Measurements from ENCODE around the gene FAM20B.
"Not testable (repeated sequence)": the region's sequence is repeated elsewhere in the genome, so short reads cannot be mapped to it uniquely, and the experiment has no call there.

Gene FAM20B, protein sequence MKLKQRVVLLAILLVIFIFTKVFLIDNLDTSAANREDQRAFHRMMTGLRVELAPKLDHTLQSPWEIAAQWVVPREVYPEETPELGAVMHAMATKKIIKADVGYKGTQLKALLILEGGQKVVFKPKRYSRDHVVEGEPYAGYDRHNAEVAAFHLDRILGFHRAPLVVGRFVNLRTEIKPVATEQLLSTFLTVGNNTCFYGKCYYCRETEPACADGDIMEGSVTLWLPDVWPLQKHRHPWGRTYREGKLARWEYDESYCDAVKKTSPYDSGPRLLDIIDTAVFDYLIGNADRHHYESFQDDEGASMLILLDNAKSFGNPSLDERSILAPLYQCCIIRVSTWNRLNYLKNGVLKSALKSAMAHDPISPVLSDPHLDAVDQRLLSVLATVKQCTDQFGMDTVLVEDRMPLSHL

DNA sequence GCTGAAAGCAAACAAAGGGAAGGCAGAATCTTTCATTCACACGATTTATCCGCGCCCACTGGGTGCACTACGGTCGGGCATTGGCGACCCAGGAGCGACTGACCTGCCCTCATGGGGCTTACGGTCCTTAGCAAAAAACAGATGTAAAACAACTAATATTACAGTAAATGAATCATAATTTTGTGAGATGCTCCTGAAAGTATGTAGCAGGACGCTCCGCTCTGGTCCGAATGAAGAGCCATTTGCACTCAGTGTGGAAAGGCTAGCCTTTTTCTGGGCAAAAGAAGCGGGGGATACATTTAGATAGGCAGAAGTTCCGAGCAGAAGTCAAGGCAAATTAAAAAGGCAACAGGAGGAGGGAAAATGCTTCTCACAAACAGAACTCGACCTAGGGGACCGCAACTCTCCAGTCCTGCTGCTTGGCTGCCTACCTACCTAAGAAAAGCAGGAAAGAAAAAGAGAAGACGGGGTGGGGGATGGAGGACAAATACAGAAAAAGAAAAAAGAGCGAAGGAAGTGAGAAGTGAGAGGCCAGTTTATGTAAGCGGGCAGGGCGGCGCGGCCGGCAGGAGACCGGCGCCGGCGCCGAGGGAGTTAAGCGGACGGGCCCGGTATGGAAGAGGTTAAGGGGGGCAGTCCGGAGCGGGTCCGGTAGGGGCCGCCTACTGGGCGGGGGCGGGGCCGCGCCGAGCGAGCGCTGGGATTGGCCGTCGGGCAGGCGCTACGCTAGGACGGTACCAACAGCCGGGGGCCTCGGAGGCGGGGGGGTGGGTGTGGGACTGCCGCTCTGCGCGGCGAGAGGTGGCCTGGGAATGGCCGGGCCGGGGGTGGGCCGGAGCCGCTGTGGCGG, at the start of gene FAM20B:
Gene FAM20B (plus strand): TSS at position 770 of the 850 bp plus-strand sequence. CDS start 17,954 bp downstream, outside the sequence.
- TF ChIP-seq, protein P1, sequence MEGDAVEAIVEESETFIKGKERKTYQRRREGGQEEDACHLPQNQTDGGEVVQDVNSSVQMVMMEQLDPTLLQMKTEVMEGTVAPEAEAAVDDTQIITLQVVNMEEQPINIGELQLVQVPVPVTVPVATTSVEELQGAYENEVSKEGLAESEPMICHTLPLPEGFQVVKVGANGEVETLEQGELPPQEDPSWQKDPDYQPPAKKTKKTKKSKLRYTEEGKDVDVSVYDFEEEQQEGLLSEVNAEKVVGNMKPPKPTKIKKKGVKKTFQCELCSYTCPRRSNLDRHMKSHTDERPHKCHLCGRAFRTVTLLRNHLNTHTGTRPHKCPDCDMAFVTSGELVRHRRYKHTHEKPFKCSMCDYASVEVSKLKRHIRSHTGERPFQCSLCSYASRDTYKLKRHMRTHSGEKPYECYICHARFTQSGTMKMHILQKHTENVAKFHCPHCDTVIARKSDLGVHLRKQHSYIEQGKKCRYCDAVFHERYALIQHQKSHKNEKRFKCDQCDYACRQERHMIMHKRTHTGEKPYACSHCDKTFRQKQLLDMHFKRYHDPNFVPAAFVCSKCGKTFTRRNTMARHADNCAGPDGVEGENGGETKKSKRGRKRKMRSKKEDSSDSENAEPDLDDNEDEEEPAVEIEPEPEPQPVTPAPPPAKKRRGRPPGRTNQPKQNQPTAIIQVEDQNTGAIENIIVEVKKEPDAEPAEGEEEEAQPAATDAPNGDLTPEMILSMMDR (IDR thresholded peaks at IDR 0.05; ENCODE audit: low read depth, low read length, missing control alignments), result no peak

DNA sequence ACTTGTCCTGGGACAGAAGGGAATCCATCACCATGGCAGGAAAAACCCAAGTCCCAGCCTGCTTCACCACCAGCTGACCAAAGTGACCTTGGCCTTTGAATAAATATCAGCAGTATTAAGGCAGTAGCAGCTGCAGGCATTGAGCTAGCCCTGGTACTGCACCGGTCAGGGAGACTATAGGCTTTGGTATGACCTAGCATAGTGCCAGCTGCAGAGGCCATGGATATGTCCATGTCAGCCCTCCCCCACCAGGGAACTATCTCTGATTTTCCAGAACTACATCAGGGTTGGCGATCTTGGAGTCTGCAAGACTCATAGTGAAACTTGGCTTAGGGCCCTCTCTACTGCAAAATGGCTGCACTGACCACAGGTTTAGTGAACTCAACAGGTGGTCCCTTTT, 49.2 kb upstream of the FAM20B start:
- no peak for DNase-seq (ENCODE audit: low read depth)
- TF ChIP-seq, protein P1 (IDR thresholded peaks at IDR 0.05; ENCODE audit: low read depth, low read length, missing control alignments), result no peak
- H3K4me3 ChIP-seq (ENCODE audit: low read depth, low read length), result no peak overlapping the region

More for the DNA sequence above, at the start of gene FAM20B:
- H3K4me3 ChIP-seq (ENCODE audit: low read depth, low read length), result peak within 1 kb of the TSS; percentile 96
- DNase-seq (ENCODE audit: low read depth), result peak; percentile 74

DNA sequence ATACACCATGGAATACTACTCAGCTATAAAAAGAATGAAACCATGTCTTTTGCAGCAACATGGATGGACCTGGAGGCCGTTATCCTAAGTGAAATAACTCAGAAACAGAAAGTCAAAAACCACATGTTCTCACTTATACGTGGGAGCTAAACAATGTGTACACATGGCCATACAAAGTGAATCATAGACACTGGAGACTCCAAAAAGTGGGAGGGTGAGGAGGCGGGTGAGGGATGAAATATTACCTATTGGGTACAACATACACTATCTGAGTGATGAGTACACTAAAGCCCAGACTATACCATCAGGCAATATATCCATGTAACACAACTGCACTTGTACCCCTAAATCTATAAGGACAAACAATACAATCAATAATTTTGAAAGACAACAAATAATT, 39.5 kb upstream of the FAM20B start:
- DNase-seq (ENCODE audit: low read depth), result no peak
- no peak overlapping the region for H3K4me3 ChIP-seq (ENCODE audit: low read depth, low read length)
- TF ChIP-seq, protein P1 (IDR thresholded peaks at IDR 0.05; ENCODE audit: low read depth, low read length, missing control alignments), result no peak

DNA sequence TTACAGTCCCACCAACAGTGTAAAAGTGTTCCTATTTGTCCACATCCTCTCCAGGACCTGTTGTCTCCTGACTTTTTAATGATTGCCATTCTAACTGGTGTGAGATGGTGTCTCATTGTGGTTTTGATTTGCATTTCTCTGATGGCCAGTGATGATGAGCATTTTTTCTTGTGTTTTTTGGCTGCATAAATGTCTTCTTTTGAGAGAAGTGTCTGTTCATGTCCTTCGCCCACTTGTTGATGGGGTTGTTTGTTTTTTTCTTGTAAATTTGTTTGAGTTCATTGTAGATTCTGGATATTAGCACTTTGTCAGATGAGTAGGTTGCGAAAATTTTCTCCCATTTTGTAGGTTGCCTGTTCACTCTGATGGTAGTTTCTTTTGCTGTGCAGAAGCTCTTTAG, 37.5 kb upstream of the FAM20B start:
- DNase-seq (ENCODE audit: low read depth); H3K4me3 ChIP-seq (ENCODE audit: low read depth, low read length): not testable (repeated sequence)

DNA sequence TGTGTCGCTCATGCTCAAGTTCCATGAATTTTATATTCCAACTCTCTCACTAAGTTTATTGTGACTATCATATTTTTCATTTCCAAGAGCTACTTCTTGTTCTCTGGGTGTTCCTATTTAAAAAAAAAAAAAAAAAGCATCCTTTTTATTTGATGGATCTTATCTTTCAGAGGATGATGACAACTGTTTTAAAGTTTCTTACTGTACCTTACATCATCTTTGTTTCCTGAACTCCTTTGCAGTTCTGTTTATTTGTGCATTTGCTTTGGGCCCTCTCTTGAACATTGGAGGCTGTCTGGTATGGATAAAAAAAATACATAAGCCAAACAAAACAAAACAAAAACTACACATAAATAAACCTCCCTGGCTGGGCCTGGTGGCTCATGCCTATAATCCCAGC, 32.1 kb upstream of the FAM20B start:
- DNase-seq (ENCODE audit: low read depth), result no peak
- H3K4me3 ChIP-seq (ENCODE audit: low read depth, low read length), result no peak overlapping the region
- TF ChIP-seq, protein P1 (IDR thresholded peaks at IDR 0.05; ENCODE audit: low read depth, low read length, missing control alignments), result no peak

DNA sequence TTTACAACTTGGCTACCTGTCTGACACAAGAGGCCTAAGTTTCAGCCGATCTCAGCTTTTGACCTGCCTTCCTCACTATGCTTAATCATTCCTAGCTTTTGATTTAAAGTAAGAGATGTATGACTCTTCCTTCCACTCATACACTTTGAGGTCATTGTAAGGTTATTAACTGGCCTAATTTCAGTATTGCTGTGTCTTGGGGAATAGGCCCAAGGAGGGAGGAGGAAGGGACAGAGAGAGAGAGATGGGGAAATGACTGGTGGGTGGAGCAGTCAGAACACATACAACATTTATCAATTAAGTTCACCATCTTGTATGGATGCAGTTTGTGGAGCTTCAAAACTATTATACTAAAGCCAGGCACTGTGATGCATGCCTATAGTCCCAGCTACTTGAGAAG, 28.3 kb upstream of the FAM20B start:
- no peak for DNase-seq (ENCODE audit: low read depth)
- TF ChIP-seq, protein P1 (IDR thresholded peaks at IDR 0.05; ENCODE audit: low read depth, low read length, missing control alignments), result no peak
- no peak overlapping the region for H3K4me3 ChIP-seq (ENCODE audit: low read depth, low read length)

DNA sequence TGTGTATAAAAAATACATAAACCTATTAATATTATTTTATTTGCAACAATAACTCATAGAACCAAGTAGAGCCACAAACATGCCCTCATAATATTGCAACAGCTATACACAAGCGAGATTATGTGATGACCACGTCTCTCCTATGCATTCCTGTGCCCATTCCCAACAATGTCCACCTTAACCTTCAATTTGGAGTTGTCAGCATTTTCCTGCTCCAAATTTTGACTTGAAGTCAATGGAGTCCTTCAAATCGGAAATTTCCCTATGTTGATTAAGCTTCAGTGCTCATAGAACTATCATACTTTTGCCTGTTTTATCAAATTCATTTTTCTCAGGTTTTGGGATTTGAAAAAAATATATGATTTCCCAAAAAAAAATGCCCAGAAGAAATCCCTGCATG, 27.4 kb upstream of the FAM20B start:
- TF ChIP-seq, protein P1 (IDR thresholded peaks at IDR 0.05; ENCODE audit: low read depth, low read length, missing control alignments), result no peak
- no peak for DNase-seq (ENCODE audit: low read depth)
- H3K4me3 ChIP-seq (ENCODE audit: low read depth, low read length), result no peak overlapping the region
